Measurements from ENCODE around the gene CCDC91.

DNA sequence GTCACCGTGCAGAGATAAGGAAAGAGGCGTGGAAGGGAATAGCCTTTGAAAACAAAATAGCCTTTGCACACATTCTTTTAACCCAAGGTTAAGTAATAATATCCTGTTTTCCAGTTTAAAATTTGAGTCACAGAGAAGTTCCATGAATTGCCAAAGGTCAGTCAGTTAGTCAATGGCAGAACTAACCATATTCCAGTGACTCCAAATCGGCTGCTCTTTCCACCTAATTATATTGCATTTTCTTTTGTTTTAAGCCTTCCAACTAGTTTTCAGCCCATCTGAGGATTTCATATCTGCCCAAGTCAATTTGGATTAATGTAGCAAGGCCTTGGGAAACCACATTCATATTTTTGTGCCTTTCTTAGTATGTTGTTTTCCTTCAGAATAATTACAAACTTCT is 373.0 kb downstream of the CCDC91 start:
- TF ChIP-seq, protein P1, sequence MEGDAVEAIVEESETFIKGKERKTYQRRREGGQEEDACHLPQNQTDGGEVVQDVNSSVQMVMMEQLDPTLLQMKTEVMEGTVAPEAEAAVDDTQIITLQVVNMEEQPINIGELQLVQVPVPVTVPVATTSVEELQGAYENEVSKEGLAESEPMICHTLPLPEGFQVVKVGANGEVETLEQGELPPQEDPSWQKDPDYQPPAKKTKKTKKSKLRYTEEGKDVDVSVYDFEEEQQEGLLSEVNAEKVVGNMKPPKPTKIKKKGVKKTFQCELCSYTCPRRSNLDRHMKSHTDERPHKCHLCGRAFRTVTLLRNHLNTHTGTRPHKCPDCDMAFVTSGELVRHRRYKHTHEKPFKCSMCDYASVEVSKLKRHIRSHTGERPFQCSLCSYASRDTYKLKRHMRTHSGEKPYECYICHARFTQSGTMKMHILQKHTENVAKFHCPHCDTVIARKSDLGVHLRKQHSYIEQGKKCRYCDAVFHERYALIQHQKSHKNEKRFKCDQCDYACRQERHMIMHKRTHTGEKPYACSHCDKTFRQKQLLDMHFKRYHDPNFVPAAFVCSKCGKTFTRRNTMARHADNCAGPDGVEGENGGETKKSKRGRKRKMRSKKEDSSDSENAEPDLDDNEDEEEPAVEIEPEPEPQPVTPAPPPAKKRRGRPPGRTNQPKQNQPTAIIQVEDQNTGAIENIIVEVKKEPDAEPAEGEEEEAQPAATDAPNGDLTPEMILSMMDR (IDR thresholded peaks at IDR 0.05) = no peak
- no peak for TF ChIP-seq POLR2AphosphoS5 (IDR thresholded peaks at IDR 0.05; ENCODE audit: low read depth, low read length)
- TF ChIP-seq, protein P2, sequence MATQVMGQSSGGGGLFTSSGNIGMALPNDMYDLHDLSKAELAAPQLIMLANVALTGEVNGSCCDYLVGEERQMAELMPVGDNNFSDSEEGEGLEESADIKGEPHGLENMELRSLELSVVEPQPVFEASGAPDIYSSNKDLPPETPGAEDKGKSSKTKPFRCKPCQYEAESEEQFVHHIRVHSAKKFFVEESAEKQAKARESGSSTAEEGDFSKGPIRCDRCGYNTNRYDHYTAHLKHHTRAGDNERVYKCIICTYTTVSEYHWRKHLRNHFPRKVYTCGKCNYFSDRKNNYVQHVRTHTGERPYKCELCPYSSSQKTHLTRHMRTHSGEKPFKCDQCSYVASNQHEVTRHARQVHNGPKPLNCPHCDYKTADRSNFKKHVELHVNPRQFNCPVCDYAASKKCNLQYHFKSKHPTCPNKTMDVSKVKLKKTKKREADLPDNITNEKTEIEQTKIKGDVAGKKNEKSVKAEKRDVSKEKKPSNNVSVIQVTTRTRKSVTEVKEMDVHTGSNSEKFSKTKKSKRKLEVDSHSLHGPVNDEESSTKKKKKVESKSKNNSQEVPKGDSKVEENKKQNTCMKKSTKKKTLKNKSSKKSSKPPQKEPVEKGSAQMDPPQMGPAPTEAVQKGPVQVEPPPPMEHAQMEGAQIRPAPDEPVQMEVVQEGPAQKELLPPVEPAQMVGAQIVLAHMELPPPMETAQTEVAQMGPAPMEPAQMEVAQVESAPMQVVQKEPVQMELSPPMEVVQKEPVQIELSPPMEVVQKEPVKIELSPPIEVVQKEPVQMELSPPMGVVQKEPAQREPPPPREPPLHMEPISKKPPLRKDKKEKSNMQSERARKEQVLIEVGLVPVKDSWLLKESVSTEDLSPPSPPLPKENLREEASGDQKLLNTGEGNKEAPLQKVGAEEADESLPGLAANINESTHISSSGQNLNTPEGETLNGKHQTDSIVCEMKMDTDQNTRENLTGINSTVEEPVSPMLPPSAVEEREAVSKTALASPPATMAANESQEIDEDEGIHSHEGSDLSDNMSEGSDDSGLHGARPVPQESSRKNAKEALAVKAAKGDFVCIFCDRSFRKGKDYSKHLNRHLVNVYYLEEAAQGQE (IDR thresholded peaks at IDR 0.05; ENCODE audit: insufficient read depth in 1 of 2, low read depth in 2 of 2, low read length in 1 of 2) = no peak
- no peak for TF ChIP-seq TCF7L2 (IDR thresholded peaks at IDR 0.05; ENCODE audit: low read depth, low read length)
- no peak for TF ChIP-seq SIN3A (IDR thresholded peaks at IDR 0.05; ENCODE audit: borderline replicate concordance, insufficient read depth, low read depth, low read length)
